Measurements from ENCODE around the gene MSI2.
"Not testable (repeated sequence)": the region's sequence is repeated elsewhere in the genome, so short reads cannot be mapped to it uniquely, and the experiment has no call there.

Gene MSI2

DNA sequence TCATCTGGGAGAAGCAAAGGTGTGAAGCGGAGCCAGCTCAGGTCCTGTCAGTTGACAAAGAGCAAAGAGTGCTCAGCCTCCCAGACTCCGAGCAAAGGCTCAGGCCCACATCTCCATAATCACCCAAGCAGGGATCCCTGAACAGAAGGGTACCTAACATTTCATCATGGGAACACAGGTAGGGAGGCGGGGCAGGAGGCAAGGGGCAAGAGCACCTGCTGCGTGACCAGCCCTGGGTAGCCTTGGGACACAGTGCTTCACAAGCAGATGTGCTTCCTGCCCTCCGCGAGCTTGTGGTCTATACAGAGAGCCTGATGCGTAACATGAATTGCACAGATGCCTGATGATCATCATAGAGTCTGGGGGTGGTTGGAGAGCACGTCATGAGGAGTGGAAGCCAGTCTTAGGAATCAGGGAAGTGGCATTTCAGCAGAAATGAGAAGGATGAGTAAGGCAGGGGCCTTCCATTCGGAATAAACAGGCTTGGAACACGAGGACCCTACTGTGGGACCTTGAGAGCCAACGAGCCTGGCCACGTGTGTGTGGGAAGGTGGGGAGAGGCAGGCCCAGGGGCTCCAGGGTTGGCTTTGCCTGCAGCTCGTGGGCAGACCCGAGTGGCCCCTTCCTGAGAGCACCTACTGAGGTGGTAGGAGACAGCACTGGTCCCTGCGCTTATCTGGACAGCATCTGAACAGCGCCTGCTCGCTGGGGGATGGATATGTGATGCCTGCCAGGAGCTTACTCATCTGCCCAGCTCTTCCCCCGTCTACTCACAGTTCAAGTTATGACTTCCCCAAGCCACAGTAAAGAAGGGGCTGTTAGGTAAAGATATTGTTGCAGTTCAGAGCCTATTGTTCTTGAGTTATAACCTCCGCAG, 363.0 kb downstream of the MSI2 start:
- no peak for DNase-seq (ENCODE audit: low read depth)

DNA sequence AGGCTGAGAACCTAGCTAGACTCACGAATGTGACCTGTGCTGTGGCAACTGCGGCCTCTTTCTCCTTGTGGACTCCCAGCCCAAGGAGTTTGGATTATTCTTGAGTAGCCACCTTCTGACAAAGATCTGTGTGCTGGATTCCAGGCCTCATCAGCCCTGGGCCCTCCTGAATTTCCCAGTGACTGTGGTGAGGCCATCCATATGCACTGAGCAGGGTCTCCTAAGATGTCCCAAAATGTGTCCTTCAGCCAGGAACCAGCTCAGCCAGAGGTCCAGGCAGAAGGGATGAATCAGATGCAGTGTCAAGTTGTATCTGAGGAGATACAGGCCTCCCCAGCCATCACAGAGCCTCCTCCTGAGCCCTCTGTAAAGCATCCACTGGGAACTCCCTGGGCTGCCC, 364.3 kb downstream of the MSI2 start:
- DNase-seq (ENCODE audit: low read depth) = no peak

DNA sequence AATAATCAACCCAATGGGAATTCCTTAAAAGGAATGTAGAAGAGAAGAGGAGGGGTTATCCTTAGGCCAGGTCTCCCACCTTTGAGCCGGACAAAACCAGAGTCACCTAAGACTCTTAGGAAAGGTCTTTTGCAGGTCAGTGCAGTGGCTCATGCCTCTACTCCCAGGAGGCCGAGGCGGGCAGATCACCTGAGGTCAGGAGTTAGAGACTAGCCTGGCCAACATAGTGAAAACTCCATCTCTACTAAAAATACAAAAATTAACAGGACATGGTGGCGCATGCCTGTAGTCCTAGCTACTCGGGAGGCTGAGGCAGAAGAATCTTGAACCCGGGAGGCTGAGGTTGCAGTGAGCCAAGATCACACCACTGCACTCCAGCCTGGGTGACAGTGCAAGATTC, 365.5 kb downstream of the MSI2 start:
- DNase-seq (ENCODE audit: low read depth) = not testable (repeated sequence)

DNA sequence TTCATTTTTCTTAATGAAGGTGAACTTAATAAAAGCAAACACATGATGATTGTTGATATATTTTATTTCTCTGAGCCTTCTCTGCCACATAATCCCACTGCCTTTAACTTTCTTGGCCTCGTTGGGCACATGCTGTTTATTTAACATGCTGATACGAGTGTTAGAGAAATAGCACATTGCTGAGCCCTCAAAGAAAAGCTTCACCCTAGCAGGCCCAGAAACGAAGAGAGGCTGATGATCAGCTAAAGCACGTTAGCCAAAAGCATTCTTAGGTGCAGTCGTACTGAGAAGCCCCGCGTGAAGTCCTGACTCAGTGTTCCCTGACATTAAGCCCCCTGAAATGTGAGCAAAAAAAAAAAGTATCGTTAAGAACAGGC, 366.0 kb downstream of the MSI2 start:
- DNase-seq (ENCODE audit: low read depth) = no peak

DNA sequence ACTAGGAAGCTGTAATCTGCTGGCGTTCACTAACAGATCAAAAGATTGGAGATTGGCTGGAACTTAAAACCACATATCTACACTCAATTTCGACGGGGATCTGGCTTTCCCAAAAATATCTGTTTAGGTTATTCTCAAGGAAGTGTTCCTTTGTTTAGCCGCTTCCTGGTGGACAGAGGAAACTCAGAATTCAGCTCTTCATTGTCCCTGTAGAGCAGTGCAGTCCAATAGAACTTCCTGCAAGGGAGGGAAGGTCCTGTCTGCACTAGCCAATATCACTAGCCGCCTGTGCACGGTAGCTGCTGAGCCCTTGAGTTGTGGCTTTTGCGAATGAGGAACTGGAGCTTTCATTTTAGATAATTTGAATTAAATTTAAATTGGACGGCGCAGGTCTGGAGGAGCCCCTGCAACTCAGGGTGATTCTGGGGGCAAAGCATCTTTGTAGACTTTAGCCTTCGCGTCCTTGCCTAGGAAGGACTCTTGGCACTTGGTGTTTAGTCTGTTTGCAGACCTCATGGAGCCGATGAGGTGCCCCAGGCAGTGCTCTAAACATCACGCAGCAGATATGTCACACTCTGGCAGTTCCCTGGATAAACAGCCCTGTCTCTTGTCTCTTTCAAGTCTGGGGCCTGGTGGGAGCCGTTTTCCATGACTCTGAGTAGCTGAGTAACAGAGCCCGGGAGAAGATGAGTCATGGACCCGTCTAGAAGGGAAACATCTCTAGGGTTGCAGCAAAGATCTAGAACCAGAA, 366.5 kb downstream of the MSI2 start:
- no peak for DNase-seq (ENCODE audit: low read depth)

DNA sequence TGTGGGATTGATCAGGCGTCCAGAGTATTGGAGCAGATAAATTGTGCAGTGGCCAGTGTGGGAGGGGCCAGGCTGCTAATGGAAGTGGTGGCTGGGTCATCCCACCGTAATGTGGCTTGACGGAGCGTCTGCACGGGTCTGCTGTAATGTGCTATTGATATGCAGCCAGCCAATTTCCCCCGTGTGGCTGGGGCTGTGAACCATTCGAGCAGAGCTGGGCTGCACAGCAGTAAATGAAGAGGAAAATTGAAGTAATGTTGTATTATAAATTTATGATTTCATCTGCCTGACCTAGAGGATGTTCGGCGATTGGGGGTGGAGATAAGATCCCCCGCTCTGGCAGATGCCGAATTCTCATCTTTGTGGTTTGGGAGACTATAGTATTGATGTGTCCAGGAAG, 367.3 kb downstream of the MSI2 start:
- DNase-seq (ENCODE audit: low read depth) = no peak

DNA sequence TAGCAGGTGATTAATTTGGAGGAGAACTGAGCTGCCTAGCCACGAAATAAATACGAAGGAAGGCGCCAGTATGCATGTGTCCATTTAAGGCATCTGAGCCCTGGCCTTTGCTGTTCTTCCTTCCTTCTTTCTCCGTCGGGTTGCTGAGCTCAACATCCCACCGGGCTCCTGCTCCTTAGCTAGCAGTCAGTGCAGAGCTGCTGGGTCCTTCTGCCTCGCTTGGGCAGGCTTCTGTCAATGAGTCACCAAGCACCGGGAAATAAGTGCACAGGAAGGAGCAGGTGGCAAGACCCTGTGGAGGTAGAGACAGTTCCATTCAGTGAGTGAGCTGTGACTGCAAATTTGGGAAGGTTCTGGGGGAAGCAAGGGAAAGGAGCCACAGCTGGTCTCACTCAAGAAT, 368.1 kb downstream of the MSI2 start:
- no peak for DNase-seq (ENCODE audit: low read depth)

DNA sequence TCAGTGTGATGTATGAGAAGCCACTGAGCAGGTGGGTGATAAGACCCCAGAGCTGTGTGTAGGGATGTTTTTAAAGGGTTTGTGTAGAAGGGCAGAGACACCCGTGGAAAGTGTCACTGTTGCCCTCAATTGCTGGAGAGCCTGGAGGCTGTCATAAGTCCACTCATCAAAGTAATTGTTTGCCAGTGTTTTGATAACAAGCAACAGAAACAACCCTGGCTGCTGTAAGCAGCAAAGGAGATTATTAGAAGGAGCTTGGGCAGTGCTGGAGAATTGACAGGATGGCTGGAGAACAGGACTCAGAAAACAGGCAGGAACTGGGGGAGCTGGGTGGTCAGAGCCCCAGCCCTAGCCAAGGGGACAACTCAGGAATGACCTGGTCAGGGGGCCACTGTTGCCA, 369.2 kb downstream of the MSI2 start:
- DNase-seq (ENCODE audit: low read depth) = no peak

DNA sequence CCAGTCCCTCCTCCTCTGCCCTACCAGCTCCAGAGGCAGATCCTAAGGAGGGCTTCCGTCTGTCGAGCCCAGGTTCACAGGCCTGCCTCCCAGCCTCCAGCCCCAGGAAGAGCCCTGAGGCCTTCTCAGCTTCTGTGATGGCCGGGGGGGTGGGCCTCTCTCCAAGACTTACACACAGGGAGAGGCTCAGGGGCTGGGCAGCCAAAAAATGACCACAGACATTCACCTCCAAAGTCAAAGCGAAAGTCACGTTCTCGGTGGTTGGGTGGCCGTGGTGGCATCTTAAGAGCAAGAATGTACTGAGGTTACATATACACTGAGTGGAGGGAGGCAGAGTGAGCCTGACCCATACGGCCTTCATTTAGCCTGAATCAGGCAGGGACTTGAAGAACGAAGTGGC, 369.6 kb downstream of the MSI2 start:
- DNase-seq (ENCODE audit: low read depth) = no peak

DNA sequence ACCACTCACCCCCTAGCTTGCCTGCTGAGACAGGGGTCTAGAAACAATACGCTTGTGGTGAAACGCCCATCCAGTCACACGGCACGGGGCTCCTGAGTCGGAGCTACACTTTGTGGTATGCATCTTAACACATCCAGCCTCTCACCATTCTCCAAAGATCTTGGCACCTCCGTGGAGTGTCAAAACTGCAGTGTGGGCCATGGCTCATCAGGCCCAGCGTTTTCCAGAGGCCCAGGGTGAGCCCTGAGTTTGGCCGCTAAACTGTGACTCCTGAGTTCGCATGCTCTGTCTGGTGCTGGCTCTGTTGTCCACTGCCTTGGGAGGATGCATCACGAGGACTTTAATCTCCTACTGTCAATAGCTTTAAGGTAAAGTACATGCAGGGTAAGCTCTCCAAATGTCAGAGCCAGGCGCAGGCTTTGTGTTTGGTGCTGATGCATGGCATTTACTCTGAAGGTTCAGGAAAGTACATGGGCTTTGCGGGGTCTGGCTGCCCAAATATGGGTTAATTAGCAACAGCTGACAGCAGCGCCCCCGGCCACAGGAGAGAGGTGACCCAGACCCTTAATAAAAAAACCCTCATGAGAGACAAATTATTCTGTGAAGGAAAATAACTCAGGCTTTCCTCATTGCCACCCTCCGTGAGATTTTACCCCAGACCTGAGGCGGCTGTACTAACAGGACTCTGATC, 370.3 kb downstream of the MSI2 start:
- DNase-seq (ENCODE audit: low read depth) = no peak

DNA sequence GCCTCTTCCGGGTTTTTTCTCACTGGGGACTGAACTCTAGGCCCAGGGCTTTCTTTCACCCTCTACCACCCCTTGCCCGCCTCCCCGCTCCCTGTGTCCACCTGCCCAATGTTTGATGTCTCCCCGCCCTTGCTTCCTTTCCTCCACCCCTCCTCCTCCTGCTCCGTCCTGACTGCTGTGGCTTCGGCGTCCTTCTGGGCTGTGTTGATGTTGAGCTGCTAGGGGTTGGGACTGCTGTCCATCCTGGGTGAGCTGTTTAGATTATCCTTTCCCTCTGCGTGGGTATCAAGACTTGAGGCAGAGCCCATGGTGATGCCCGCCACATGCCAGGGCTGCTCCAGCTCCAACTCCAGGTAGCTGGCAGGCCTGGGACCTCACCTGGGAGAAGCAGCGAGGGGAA, 371.3 kb downstream of the MSI2 start:
- no peak for DNase-seq (ENCODE audit: low read depth)

DNA sequence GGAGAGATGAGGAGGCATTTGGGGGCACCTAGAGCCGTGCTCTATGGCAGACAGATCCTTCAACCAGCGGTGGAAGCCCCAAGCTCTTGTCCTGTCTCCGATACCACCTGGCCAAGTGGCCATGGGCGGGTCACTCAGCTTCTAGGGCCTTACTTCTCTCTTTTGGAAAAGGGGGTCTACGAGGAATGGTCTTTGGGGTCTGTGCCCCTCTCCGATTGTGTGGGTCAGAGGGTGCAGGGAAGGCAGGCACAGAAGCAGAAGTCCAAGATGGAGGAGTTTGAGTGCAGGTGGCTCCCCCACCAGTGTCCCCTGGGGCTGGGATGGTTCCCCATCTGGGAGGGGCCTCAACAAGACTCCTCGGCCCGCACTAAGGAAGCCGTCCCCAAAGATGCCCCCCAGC, 372.1 kb downstream of the MSI2 start:
- DNase-seq (ENCODE audit: low read depth) = no peak

DNA sequence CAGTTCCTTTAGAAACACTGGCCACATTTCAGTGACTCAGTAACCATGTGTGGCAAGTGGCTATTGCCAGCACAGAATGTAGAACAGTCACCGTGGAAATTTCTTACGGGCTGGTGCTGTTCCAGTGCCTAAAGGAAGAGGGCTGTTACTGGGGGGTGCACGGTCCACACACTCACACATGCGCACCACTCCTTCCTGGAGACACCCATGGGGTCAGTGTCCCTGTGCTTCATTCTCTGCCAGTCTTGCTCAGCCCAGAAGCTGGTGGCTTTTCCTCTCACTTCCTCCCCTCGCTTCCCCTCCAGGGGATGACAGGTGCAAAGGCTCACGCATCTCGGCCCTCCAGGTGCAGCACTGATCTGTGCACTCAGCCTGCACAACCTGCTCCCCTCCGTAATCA, 373.1 kb downstream of the MSI2 start:
- DNase-seq (ENCODE audit: low read depth) = no peak

DNA sequence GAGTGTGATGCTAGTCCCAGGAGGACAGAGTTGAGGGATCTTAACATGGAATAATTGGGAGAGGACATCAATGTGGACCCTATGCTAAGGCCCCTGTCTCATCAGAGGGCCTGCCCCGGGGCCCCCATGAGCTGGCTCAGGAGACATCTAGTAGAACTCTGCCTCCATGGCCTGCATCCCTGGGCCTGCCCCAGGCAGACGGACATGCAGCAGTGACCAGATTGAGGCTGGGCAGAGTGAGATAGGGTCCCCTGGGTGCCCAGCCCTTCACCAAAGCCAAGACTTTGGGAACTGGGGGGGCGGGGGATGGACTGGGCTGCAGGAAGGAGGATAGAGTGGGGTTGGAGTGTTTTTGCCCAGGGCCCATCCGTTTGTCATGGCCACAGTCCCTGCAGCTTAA, 373.6 kb downstream of the MSI2 start:
- DNase-seq (ENCODE audit: low read depth) = no peak

DNA sequence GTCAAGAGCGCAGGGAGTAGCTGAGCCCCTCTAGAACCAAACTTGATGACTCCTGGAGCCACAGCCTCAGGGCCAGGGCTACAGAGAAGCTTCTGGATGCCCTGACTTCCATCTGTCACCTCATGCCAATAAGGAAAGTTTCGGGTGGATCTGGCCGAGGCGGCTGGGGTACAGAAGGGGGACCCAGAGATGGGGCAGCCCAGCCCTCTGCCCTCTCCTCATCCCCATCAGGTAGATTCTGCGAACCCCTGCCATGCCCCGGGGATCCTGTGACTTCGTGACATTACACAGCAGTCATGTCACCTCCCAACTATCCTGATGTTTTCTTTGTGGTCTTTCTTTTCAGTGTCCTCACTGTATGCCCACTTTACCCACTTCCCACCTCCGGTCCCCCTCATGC, 374.4 kb downstream of the MSI2 start:
- DNase-seq (ENCODE audit: low read depth) = no peak

DNA sequence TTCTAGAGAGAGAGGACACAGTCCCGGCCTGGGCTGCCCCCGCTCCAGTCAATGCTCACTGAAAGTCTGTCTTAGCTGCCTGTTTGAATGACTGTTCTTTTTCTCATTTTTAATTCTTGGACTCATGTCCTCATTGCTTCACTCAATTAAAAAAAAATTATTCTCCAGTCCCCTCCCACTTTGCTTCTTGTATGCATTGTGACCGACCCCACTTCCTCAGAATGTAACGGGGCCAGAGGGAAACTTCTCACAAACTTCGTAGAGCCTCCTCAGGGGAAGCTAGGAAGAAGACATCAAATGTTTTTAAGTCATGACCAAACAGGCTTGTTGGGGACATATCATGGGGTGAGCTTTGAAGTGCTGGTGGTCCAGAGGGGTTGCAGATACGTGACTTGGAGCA, 375.5 kb downstream of the MSI2 start:
- DNase-seq (ENCODE audit: low read depth) = no peak

DNA sequence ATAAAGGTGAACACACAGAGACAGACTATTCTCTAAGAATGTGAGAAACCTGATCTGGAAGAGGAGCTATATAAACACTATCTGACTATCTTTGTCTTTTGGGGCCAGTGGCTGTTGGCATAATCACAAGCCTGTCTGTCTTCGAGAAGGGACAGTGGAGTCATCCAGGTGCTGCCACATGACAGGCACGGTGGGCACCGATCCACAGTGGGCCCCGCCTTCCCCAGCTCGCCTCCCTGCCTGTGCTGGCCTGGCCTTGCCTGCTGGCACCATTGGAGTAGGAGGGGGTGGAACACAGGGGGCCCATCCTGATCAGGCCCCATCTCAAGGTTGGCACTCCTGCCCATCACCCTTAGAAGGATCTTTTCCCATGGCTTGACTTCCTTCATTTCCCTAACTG, 376.0 kb downstream of the MSI2 start:
- DNase-seq (ENCODE audit: low read depth) = no peak

DNA sequence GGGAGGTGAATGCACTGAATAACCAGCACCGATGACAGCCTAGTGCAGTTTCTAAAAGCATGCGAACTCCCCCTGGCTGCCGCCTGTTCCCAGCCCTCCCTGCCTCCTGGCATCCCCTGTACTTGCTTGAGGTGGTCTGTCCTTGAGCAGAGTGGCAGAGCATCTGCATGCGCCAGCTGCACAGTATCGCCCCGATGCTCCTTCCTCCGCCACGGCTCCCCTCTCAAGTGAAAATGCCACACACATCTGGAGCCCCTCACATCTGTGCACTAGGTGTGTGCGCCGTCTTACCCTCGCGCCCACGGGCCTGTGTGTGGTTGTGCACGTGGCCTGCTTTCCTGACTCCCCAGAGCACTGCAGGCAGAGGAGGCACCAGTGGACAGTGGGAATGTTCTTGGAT, 376.9 kb downstream of the MSI2 start:
- DNase-seq (ENCODE audit: low read depth) = no peak

DNA sequence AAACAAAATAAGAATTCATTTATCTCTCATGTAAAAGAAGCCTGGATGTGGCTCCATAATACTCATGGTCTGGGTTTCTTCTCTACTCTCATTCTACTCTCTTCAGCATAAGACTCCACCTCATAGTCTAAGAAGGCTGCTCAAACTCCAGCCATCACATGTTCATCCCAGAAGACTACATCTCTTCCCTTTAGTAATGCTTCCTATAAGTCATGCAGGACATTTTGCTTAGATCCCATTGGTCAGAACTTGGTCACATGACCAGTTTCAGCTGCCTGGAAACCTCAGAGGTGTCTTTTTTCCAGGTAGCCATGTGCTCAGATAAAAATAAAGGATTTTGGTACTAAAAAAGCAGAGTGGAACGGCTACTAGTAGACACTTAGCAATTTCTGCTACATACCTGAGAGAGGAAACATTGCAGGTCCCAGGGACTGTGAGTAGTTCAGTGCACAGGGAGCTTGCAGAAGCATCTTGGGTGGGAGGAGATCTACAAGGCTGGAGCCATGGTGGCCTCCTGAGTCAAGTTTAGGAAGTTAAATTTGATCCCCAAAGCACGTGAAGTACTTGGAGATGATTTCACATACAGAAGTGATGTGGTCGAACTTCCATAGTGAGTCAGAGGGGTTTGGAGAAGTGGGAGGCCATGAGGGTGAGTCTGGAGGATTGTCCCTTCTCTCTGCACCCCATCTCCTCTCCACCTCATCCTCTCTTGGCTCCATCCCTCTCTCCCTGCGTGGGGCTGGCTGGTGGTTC, 378.6 kb downstream of the MSI2 start:
- no peak for DNase-seq (ENCODE audit: low read depth)

DNA sequence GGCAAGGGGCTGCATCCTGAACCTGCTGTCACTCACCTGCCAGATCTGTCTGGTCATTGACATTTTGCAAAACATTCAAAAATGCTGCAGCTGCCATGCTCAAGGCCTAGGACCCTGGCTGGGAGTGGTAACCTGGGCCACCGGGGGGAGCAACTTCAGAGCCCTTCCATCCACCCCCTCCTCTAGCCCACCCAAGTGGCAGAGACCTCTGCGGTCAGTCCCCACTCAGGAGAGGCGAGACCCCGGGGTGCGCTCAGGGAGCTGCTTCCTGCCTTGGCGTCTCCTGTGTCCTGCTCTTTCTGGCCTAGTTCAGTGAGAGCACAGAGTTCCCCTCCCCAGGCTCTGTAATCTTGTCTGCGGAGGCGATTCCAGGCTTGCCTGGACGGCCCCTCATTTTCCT, 380.0 kb downstream of the MSI2 start:
- no peak for DNase-seq (ENCODE audit: low read depth)

DNA sequence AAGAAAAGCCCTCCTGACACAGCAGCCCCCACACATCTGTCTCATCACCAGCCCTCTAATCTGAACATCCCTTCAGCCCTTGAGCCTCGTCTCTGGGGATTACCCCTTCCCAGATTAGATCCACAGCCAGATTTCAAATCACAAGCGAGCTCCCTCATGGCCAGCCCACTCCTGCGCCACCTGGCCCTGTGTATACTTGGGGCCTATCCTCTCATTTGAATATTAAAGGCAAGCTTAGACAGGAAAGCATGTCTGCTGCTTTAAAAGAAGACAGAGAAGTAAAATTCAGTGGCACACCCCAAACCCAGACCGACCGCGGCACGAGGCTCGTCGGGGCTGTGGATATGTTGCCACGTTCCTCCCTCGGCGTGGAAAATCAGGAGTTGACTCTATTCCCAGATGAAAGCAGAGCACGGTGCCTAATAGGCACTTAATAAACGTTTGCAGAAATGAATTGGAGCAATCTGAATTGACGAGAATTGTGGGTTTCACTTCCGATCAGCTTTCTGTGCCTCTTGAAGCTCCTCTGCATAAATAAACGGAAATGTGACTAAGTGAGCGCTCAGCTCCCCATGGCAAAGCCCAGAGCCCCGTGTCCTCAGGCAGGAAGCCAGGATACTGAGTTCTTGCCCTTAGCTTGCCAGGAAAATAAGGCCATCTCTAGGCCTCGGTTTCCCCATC, 380.8 kb downstream of the MSI2 start:
- no peak for DNase-seq (ENCODE audit: low read depth)

DNA sequence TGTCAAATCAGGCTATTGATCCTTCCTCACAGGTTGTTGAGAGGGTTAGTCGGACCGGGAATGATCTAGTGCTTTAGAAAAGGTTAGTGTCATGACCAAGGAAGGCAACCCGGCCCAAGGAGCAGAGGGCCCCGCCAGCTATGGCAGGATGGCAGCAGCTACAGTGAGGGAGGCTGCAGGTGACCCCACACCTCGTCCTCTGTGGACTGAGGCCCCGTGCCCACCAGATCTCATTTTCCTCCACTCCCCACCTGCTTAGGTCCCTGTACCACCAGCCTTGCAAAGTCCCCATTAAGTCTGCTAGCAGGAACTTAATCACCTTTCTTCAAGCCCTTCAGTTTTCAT, 381.3 kb downstream of the MSI2 start:
- no peak for DNase-seq (ENCODE audit: low read depth)

Measured in activated T-helper 1 cell treated with Interleukin-2 at 50 U/mL for 16 hours (primary cell).